ENCODE results near the gene NUCB1.
"Not testable (repeated sequence)": the region's sequence is repeated elsewhere in the genome, so short reads cannot be mapped to it uniquely, and the experiment has no call there.

The NUCB1 gene

GRCh38 chr19:48899781-48900476 is at the start of gene NUCB1:
Gene NUCB1, plus strand, starts transcription at chr19:48900312. Its CDS starts 485 bp downstream, at chr19:48900797.
- peak; percentile 95 to 97 for DNase-seq

GRCh38 chr19:48852292-48852691 is 47.8 kb upstream of the NUCB1 start:
- no peak for DNase-seq

GRCh38 chr19:48853483-48853882 is 46.6 kb upstream of the NUCB1 start:
- DNase-seq = no peak

- DNase-seq = no peak
These were observed 46.0 kb upstream of the NUCB1 start for GRCh38 chr19:48854103-48854502.

GRCh38 chr19:48856921-48857320 is 43.2 kb upstream of the NUCB1 start:
- DNase-seq = no peak

- no peak for DNase-seq
These were observed 41.0 kb upstream of the NUCB1 start for GRCh38 chr19:48858984-48859710.

- no peak for DNase-seq
These were observed 40.2 kb upstream of the NUCB1 start for GRCh38 chr19:48859711-48860572.

- no peak for DNase-seq
These were observed 38.8 kb upstream of the NUCB1 start for GRCh38 chr19:48861313-48861712.

- DNase-seq = no peak
These were observed 37.3 kb upstream of the NUCB1 start for GRCh38 chr19:48862827-48863226.

- DNase-seq = no peak
These were observed 33.4 kb upstream of the NUCB1 start for GRCh38 chr19:48866692-48867091.

- DNase-seq = no peak
These were observed 32.9 kb upstream of the NUCB1 start for GRCh38 chr19:48867123-48867745.

- DNase-seq = no peak
These were observed 32.4 kb upstream of the NUCB1 start for GRCh38 chr19:48867746-48868113.

GRCh38 chr19:48868114-48868886 is 31.8 kb upstream of the NUCB1 start, which contains the start of gene PLEKHA4:
Gene PLEKHA4, minus strand, starts transcription at chr19:48868617. Its CDS starts 997 bp downstream, at chr19:48867620.
- no peak for DNase-seq

GRCh38 chr19:48870048-48870447 is 30.1 kb upstream of the NUCB1 start:
- no peak for DNase-seq

- not testable (repeated sequence) for DNase-seq
These were observed 28.5 kb upstream of the NUCB1 start for GRCh38 chr19:48871471-48872181.

- peak; percentile 95 to 96 for DNase-seq
These were observed 27.8 kb upstream of the NUCB1 start, which contains the start of gene PPP1R15A for GRCh38 chr19:48872182-48872883. Gene PPP1R15A, plus strand, starts transcription at chr19:48872421. Its CDS starts 813 bp downstream, at chr19:48873234.

- peak; percentile 27 to 65 for DNase-seq
These were observed 27.1 kb upstream of the NUCB1 start for GRCh38 chr19:48872884-48873475.

GRCh38 chr19:48873476-48874302 is 26.4 kb upstream of the NUCB1 start:
- DNase-seq = no peak

All from NCI-H2081 (cell line).